ENCODE data around the gene DDX52.

Gene DDX52

GRCh38 chr17:37576281-37576680, 67.0 kb downstream of the DDX52 start:
- no peak for TF ChIP-seq CTCF (conservative IDR thresholded peaks at IDR 0.05; ENCODE audit: low read length)
- DNase-seq (ENCODE audit: low read depth): no peak
- H3K4me3 ChIP-seq (ENCODE audit: low read length): no peak overlapping the region

GRCh38 chr17:37574427-37574826, 68.8 kb downstream of the DDX52 start:
- no peak for TF ChIP-seq CTCF (conservative IDR thresholded peaks at IDR 0.05; ENCODE audit: low read length)
- H3K4me3 ChIP-seq (ENCODE audit: low read length): no peak overlapping the region
- DNase-seq (ENCODE audit: low read depth): no peak

- H3K4me3 ChIP-seq (ENCODE audit: low read length): no peak overlapping the region
- TF ChIP-seq CTCF (conservative IDR thresholded peaks at IDR 0.05; ENCODE audit: low read length): no peak
- DNase-seq (ENCODE audit: low read depth): no peak
Observed at GRCh38 chr17:37571674-37572073, 71.6 kb downstream of the DDX52 start.

- TF ChIP-seq CTCF (conservative IDR thresholded peaks at IDR 0.05; ENCODE audit: low read length): peak; percentile 57
- peak; percentile 37 for DNase-seq (ENCODE audit: low read depth)
- no peak overlapping the region for H3K4me3 ChIP-seq (ENCODE audit: low read length)
Observed at GRCh38 chr17:37570527-37571093, 72.6 kb downstream of the DDX52 start.

GRCh38 chr17:37568350-37569053, 74.7 kb downstream of the DDX52 start:
- H3K4me3 ChIP-seq (ENCODE audit: low read length): no peak overlapping the region
- TF ChIP-seq CTCF (conservative IDR thresholded peaks at IDR 0.05; ENCODE audit: low read length): no peak
- DNase-seq (ENCODE audit: low read depth): peak; percentile 4

- no peak for TF ChIP-seq CTCF (conservative IDR thresholded peaks at IDR 0.05; ENCODE audit: low read length)
- H3K4me3 ChIP-seq (ENCODE audit: low read length): no peak overlapping the region
- no peak for DNase-seq (ENCODE audit: low read depth)
Observed at GRCh38 chr17:37567538-37567937, 75.7 kb downstream of the DDX52 start.

- no peak overlapping the region for H3K4me3 ChIP-seq (ENCODE audit: low read length)
- no peak for TF ChIP-seq CTCF (conservative IDR thresholded peaks at IDR 0.05; ENCODE audit: low read length)
- DNase-seq (ENCODE audit: low read depth): no peak
Observed at GRCh38 chr17:37567137-37567536, 76.1 kb downstream of the DDX52 start.
